Right hindlimb (tissue), 1 donor: ENCODE measurements around the gene PLEKHG3.
A peak's percentile ranks its signal among the peaks of the same experiment; 100 is the strongest.

Experiments used
- DNase-seq: peaks from one replicate; pipeline ENCODE4 v3.0.0-alpha.2; 2018

PLEKHG3 gene

DNA sequence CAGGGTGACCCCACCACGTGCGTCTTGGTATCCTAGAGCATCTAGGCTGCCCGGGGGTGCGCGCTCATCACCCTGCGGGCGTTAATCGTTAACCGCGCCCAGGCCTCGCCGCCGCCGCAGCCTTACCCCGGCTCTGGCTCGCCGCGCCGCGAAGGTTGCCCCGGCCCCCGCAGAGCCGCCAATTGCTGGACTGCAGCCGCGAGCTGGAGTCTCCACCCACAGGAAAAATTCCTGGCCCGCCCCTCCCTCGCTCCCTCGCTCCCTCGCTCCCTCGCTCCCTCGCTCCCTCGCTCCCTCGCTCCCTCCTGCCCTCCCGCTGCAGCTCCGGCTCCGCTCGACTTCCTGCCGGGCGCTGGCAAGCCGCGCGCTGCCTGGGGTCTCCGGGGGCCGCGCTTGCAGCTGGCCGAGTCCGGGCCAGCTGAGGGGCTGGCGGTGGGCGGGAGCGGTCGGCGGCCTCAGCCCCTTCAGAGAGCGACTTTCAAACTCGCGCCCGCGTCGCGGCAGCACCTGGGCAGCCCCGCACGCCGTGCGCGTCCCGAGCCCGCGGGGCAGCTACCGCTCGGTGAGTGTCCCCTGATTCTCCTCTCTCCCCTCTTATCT, at the start of gene PLEKHG3:
Gene PLEKHG3 (plus strand): TSS at position 282 of the 600 bp plus-strand sequence. CDS start 23,208 bp downstream, outside the sequence.
- peak; percentile 89 for DNase-seq

DNA sequence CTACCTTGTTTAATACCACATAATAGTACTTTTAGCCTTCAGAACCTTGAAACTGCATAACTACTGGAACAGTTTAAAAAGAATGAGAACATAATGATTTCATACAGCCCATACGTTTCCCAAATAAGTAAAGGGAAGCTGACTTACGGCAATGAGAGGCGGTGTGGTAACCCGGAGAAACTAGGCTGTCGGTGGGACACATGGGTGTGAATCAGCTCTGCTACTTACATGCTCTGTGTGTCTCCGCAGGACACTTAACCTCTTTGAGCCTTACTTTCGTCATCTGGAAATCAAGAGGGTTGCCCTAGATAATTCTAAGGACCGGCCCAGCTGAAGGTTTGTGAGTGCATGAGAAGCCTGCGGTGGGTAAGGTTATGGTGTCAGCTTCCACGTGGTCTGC, 49.3 kb upstream of the PLEKHG3 start:
- DNase-seq, result no peak

DNA sequence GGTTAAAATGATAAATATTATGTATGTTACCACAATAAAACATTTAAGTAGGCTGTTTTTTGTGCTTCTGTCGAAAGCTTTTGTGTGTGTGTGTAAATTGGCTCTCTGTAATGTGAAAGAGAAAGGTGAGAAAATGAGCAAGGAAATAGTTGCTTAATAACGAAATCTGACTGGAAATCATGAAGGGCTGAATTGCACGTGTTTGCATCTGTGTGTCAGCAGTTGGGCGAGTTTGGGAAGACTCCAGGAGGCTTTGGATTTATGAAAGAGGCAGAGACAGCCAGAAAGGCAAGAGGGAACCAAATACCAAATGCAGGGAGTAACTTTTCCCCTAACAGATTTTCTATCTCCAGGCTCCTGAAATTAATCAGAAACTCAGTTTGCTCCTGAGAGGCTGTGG, 47.2 kb upstream of the PLEKHG3 start:
- peak; percentile 59 for DNase-seq

DNA sequence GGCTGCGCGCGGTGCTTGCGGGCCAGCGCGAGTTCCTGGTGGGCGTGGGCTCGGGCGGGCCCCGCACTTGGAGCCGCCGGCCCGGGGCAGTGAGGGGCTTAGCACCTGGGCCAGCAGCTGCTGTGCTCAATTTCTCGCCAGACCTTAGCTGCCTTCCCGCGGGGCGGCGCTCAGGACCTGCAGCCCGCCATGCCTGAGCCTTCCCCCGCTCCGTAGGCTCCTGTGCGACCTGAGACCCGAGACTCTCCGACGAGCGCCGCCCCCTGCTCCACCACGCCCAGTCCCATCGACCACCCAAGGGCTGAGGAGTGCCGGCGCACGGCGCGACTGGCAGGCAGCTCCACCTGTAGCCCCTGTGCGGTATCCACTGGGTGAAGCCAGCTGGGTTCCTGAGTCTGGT, 46.0 kb upstream of the PLEKHG3 start:
- peak; percentile 7 for DNase-seq

DNA sequence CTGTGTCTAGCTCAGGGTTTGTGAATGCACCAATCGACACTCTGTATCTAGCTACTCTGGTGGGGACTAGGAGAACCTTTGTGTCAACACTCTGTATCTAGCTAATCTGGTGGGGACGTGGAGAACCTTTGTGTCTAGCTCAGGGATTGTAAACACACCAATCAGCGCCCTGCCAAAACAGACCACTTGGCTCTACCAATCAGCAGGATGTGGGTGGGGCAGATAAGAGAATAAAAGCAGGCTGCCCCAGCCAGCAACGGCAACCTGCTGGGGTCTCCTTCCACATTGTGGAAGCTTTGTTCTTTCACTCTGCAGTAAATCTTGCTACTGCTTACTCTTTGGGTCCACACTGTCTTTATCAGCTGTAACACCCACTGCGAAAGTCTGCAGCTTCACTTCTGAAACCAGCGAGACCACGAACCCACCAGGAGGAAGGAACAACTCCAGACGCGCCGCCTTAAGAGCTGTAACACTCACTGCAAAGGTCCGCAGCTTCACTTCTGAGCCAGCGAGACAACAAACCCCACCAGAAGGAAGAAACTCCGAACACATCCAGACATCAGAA, 45.4 kb upstream of the PLEKHG3 start:
- DNase-seq, result peak; percentile 3

DNA sequence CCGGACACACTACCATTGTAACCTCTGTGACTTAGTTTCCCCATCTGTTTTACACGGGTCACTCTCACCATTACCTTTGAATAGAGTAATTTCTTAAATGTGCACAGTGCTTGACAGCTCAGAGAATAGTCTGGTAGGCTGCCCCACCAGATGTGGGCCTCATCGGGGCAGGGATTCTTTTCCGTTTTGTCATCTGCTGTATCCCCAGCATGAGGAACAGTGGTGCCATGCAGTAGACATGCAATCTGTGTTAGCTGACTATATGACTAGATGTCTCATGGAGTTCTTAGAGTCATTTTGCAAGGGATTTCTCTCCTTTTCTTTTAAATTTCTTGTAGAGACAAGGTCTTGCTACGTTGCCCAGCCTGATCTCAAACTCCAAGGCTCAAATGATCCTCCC, 44.9 kb upstream of the PLEKHG3 start:
- no peak for DNase-seq

DNA sequence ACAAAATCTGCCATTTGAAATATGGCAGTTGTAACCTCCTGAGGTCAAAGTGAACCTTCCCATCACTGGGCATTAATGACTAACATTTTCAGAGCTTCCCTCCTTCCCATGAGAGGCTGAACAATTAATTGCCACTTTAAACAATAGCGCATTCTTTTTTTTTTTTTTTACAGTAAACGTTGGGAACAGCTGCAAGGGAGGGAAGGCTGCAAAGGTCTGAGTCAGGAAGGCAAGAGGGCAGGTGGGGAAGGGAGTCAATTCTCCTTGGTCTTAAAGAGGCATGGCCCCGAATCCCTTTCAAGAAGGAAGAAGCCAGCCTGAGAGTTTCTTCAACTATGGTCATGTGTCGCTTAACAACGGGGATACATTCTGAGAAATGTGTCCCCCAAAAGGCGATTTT, 41.0 kb upstream of the PLEKHG3 start:
- DNase-seq, result no peak

DNA sequence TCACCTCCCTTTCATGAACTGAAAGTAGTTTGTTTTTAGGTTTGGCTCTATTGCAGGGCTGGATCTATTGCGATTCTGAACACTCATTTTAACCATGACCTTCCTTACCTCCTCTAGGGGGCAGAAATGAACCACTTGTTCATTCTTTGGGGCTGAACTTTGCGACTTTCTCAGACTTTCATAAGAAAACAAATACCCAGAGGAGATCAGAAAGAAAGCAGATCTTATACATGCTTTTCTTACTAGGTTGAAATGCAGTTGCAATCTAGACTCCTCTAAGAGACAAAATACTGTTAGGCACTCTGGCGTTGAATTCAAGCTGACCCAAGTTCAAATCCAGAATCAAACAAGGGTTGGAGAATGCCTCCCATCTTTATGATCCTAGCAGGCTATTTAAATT, 32.6 kb upstream of the PLEKHG3 start:
- no peak for DNase-seq

DNA sequence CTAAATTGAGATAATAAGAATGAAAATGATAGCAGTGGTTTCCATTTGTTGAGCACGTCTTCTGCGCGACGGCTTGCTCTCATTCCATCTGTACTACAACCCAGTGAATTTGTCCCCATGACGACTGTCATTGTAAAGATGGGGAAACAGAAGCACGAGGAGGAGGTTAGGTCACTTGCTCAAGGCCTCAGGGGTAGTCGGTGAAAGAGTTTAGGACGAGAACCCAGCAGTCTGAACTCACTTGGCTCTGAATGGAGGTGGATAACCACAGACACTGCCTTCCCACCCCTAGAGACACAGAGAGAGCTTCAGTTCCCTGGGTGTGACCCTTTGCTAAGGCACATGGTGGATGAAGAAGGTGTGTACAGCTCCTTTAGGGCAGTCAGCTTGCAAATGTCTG, 30.9 kb upstream of the PLEKHG3 start:
- no peak for DNase-seq

DNA sequence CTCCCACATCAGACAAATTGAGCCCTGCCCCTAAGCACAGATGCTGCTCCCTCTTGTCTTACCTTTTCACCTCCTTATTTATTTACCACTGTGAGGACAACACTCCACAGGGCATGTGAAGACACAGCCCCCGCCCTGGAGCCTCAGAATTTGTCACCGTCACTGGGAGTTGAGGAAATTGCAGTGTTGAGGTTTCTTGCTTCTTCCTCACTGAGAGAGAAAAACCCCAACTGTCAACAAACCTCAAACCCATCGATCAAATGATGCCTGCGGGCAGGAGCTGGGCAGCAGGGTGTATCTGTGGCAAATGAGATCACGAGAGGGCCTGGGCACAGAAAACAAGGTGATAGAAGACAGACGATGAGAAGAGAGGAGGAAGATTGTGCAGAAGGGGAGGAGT, 30.5 kb upstream of the PLEKHG3 start:
- no peak for DNase-seq

DNA sequence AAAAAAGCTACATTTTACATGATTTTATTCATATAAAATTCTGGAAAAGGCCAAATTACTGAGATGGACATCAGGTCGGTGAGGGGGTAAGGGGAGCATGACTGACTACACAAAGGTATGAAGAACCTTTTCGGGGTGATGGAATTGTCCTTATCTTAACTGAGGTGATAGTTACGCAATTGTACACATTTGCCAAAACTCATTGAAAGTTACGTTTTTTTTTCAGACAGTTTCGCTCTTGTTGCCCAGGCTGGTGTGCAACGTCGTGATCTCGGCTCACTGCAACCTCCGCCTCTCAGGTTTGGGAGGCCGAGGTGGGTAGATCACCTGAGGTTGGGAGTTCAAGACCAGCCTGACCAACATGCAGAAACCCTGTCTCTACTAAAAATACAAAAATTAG, 29.4 kb upstream of the PLEKHG3 start:
- DNase-seq, result no peak

DNA sequence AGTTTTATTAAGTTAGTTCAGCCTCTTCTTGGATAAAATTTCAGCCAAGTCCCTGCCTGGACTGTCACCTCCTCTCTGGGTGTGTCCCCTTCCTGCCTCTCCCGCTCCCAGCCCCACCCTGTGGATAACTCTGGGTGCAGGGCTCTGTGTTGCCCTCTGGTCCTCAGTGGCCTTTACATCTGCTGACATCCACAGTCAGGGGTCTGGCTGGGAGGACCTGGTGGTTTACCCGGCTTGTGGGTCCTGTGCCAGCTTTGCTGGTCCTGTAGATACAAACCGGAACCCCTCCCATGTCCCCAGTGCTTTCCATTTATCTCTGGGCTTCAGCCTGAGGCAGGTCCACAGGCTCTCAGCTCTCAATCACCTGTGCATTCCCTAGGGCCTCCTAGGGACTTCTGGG, 28.9 kb upstream of the PLEKHG3 start:
- no peak for DNase-seq

DNA sequence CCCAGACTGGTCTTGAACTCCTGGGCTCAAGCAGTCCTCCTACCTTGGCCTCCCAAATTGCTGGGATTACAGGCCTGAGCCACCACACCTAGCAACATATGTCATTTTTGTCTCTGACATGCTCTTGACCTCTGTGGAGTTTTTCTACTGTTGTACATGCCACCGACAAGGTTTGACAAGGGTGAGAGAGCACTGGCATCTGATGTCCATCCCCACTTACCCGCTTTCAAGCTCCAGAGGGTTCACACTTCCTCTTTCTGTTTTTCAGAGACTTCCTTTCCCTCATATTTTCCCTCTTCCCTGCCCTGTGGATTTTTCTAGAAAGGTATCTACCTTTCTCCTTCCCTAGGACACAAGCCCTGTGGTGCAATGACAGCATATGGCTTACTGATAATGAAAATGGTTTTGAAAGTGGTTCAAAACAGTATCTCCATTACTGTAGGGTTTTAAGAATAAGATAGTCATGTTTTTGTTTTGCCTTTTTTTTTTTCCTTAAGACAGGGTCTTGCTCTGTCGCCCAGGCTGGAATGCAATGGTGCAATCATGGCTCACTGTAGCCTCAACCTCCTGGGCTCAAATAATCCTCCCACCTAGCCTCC, 27.7 kb upstream of the PLEKHG3 start:
- DNase-seq, result no peak

DNA sequence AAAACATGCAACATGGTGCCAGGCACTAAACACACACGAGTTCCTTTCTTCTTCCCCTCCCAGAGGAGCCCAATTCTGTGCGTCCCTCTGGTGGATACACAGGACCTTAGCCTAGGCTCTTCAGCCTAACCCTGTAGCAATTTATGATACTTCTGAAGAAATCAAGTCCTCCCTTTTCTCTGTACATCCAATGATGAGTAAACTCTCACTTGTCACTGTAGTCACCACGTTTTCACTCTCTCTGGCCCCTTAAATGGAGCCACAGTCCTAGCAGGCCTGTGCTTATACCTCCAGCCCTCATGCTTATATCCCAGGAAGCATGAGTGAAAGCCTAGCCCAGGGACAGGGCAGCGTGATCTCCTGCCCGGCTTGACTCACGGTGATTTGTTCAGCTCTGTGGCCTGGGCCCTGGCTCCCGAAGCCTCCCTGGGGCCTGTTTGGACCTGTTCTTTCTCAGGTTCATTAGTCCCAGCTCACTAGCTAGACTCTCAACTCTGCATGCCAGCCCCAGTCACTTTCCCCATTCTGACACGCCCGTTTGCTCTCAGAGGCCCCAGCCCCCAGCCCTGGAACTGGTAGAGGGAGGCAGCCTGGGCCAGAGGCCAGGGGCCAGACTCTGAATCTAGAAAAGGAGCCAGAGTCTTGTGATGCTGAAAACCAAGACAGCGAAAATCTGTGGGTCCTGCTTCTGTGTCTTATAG, 24.1 kb upstream of the PLEKHG3 start:
- peak; percentile 55 for DNase-seq

DNA sequence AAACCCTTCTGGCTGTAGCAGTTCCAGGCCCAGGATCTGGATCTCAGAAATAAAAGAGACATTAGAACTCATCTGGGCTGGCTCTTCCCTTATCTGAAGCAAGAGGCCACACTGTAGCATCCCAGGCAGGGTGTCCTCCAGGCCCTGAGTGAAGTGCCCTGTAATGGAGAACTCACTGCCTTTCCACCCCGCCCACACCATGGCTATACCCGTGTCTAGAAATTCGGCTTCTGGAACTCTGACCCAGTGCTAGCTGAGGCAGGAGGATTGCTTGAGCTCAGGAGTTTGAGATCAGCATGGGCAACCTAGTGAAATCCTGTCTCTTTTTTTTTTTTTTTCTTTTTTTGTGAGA, 23.5 kb upstream of the PLEKHG3 start:
- DNase-seq, result no peak

DNA sequence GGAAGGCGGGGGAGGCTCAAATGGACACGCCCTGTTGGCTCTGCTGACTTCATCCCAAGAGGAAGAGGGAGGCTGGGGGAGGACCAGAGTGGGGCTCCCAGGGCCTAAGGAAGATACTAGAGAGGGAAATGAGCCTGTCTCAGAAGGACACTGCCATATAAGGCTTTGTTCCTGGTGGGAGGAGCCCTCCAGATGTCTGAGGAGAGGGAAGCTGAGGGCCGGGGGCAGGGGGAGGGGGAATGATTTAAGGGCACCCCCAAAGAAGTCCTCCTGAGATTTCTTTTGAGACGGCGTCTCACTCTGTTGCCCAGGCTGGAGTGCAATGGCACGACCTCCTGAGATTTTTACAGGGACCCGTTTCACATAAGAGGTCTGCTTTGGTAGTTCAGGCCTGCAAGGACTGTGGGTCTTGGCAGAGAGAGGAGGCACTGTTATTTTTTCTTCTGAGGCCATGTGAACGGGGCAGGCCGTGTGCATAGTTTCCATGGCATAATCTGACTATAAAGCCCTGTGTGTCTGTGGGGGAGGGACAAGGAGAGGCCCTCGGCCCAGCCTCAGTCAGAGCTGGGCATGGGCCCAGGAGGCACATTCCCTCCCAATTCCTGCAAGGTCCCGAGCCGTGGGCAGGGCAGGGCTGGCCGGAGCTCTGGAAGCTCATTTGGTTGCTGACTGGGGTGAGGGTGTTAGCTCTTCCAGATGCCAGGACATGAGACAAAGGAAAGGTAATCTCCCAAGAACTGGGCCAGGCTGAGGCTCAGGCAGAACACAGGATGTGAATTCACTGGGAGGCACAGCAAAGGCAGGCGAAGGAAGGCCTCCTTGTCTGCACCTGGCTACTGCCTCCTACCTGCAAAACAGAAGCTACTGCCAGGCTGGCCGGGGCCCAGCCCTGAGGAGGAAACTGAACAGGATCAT, 22.2 kb upstream of the PLEKHG3 start:
- peak; percentile 92 for DNase-seq

DNA sequence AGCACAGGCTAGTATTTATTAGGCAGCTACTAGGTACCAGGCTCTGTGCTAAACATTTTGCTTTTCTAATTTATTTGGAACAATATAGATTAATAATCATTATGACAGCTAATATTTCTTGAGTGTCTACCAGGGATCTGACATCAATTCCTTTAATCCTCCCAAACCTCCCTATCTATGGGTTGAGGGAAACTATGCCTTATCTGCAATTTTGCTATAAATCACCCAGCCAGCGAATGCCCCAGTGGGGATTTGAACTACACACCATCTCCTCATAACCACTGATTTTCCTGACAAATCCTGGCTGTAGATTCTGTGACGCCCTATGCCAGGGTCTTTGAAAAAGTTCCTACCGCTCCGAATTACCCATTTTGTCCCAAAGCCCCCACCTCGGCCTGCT, 21.4 kb upstream of the PLEKHG3 start:
- DNase-seq, result no peak

DNA sequence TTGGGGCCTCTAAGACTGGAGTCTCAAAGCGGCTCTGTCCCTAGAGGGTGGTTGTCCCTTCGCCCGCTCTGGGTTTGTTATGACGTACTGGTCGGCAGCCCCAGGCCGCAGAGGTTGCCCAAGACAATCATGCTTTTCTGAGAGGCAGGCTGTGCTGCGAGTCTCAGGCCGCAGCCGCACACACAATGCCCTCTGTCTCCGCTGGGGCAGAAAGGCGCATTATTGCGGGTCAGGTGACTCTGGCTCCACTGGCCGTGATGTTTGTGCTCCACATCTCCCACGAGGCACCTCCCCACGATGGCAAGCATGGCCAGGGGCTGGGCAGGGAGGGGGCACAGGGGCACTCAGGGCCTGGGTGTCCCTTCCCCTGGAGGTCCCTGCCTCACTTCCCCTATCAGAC, 21.0 kb upstream of the PLEKHG3 start:
- DNase-seq, result no peak

DNA sequence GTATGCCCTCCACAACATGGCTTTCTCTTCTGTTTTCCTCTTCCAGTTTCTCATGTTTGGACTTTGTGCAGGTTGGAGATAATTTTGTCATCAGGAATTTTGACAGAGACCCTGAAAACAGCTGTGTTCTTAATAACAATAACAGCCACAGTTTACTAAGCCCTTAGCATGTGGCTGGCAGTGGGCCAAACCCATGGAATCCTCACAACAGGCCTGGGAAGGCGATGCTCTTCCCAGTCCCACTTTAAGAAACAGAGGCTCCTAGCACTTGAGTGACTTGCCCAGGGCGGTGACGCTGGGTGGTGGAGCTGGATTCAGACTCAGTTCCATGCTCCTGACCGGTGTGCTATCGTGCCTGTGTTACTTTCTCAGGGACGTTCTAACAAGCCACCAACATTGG, 20.1 kb upstream of the PLEKHG3 start:
- peak; percentile 75 for DNase-seq

DNA sequence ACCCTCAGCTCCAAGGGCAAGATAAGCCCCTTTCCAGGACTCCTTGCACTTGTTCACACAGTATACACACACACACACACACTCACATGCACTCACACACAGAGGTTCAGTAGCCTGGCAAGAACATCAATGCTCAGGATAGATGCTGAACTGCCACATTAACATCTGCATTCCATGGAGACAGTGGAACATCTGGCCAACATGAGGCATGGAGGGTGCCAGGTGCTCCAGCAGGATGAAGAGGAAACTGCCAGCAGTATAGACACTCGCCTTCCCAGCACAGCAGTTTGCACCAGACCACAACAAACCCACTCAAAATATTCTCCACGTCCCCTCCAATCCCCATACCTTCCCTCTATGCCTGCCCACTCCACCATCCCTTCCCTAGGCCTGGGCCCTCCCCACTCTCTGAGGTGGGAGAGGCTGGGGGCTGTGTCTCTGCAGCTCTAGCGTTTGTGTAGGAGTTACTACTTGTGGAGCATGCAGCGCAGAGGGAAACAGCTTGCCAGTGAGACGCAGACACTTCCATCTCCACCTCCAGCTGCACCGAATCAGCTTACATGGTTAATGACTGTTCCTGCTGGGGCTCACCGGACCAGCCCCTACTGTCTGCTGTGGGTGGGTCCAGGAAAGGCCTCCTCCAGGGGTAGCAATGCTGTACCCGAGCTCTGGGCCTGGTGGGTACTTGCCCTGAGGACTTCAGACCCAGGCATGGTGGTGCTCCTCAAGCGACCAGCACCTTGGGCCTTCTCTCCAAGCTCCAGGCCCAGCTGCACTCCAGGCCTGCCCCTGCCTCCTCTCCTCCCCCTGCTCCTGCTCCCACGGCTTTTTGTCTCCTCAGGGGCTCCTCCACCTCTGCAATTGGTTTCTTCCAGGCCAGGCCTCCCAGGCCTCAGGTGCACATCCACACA, 18.6 kb upstream of the PLEKHG3 start:
- DNase-seq, result peak; percentile 74

DNA sequence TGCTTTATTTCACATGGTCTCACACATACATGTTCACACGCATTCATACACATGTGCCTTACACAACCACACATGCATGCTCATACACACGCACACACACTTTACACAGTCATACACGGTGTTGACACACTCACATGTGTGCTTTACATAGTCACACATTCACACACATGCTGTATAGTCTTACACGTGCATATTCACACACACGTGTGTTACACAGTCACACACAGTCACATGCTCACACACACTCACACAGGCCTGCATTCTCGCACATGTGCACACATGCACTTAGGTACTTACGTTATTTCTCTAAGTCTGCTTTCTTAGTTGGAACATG, 18.0 kb upstream of the PLEKHG3 start:
- no peak for DNase-seq

DNA sequence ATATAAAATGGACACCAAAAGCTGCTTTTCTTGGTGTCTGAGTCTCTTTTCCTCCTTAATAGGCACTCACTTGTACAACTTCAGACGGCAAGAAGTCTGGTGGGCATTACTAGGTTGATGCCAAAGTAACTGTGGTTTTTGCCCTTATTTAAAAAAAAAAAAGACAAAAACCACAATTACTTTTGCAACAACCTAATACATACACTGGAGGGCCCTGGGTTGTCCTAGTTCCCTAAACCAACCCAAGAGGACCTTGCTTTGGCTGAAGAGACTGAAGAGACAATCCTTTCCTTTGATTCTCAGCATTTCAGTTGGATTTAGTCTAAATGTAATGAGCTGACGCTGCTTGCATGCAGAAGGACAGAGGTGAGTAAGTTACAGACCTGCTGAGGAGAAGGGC, 16.2 kb upstream of the PLEKHG3 start:
- DNase-seq, result no peak
